ENCODE measurements around the gene BMPR1A.

DNA sequence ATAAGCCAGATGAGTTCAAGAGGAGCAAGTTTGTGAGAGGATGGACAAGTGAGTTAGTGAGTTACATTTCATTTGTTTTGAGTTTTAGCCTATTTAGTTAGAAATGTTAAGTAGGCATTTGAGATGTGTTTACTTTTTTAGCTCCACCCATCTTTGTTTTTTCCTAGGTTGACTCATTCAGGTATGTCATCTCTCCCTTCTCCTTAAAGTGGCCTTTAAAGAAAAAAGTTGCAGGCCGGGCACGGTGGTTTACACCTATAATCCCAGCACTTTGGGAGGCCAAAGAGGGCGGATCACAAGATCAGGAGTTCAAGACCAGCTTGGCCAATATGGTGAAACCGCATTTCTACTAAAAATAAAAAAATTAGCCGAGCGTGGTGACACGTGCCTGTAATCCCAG is 71.2 kb downstream of the BMPR1A start:
- no peak for TF ChIP-seq CTCF (IDR thresholded peaks at IDR 0.05)
- TF ChIP-seq, protein P1, sequence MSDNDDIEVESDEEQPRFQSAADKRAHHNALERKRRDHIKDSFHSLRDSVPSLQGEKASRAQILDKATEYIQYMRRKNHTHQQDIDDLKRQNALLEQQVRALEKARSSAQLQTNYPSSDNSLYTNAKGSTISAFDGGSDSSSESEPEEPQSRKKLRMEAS (IDR thresholded peaks at IDR 0.05) = no peak
- no peak for TF ChIP-seq PBX3 (IDR thresholded peaks at IDR 0.05)
- TF ChIP-seq EHMT2 (IDR thresholded peaks at IDR 0.05; ENCODE audit: low read depth) = no peak
- TF ChIP-seq EP300 (IDR thresholded peaks at IDR 0.05) = no peak
- no peak for TF ChIP-seq ESRRA (IDR thresholded peaks at IDR 0.05; ENCODE audit: borderline replicate concordance, low read length)
- TF ChIP-seq, protein P2, sequence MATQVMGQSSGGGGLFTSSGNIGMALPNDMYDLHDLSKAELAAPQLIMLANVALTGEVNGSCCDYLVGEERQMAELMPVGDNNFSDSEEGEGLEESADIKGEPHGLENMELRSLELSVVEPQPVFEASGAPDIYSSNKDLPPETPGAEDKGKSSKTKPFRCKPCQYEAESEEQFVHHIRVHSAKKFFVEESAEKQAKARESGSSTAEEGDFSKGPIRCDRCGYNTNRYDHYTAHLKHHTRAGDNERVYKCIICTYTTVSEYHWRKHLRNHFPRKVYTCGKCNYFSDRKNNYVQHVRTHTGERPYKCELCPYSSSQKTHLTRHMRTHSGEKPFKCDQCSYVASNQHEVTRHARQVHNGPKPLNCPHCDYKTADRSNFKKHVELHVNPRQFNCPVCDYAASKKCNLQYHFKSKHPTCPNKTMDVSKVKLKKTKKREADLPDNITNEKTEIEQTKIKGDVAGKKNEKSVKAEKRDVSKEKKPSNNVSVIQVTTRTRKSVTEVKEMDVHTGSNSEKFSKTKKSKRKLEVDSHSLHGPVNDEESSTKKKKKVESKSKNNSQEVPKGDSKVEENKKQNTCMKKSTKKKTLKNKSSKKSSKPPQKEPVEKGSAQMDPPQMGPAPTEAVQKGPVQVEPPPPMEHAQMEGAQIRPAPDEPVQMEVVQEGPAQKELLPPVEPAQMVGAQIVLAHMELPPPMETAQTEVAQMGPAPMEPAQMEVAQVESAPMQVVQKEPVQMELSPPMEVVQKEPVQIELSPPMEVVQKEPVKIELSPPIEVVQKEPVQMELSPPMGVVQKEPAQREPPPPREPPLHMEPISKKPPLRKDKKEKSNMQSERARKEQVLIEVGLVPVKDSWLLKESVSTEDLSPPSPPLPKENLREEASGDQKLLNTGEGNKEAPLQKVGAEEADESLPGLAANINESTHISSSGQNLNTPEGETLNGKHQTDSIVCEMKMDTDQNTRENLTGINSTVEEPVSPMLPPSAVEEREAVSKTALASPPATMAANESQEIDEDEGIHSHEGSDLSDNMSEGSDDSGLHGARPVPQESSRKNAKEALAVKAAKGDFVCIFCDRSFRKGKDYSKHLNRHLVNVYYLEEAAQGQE (IDR thresholded peaks at IDR 0.05) = no peak
- TF ChIP-seq POLR2A (IDR thresholded peaks at IDR 0.05; ENCODE audit: low read length) = no peak
- no peak for TF ChIP-seq JUN (IDR thresholded peaks at IDR 0.05)
